ENCODE measurements around the gene FBXL16. TPM values are rescaled to one million over a fixed set of nuclear protein-coding genes. Genes with fewer than 3 reads are reported as not detected.

FBXL16 gene
- total and polyA plus RNA-seq, 2 of the 13 experiments (the other 11 are each of a cell fraction or from before 2014, with no cell fraction given): 0.22 to 2.0 TPM

GRCh38 chr16:740764-741505 is 35.3 kb upstream of the FBXL16 start, which contains the start of gene CIAO3 (continued):
- TF ChIP-seq BRF2 (CRISPR knock-in tag; IDR thresholded peaks at IDR 0.05) (no peak), ZFP37 (CRISPR knock-in tag; IDR thresholded peaks at IDR 0.05; ENCODE audit: borderline replicate concordance) (no peak), EHMT2 (IDR thresholded peaks at IDR 0.05; ENCODE audit: borderline replicate concordance, low read depth, low read length) (no peak), FOXJ3 (CRISPR knock-in tag; IDR thresholded peaks at IDR 0.05; ENCODE audit: borderline replicate concordance) (no peak), TBX3 (IDR thresholded peaks at IDR 0.05; ENCODE audit: borderline replicate concordance) (peak; percentile 32; the same call in 1 of the 2 replicates), HMG20A (CRISPR knock-in tag; IDR thresholded peaks at IDR 0.05; ENCODE audit: borderline replicate concordance) (no peak), PAWR (CRISPR knock-in tag; IDR thresholded peaks at IDR 0.05; ENCODE audit: borderline replicate concordance) (no peak), BCL6 (CRISPR knock-in tag; IDR thresholded peaks at IDR 0.05) (no peak), ISL2 (CRISPR knock-in tag; IDR thresholded peaks at IDR 0.05) (0 out of 2 replicates have a peak, but pooled peaks have one; percentile 35), ZNF253 (CRISPR knock-in tag; IDR thresholded peaks at IDR 0.05; ENCODE audit: borderline replicate concordance) (no peak), AKAP8 (CRISPR knock-in tag; IDR thresholded peaks at IDR 0.05) (peak; percentile 90; the same call in 1 of the 2 replicates), E2F2 (CRISPR knock-in tag; IDR thresholded peaks at IDR 0.05; ENCODE audit: borderline replicate concordance) (no peak), ZNF33B (CRISPR knock-in tag; IDR thresholded peaks at IDR 0.05) (peak; percentile 44; the same call in 1 of the 2 replicates), SETDB1 (CRISPR knock-in tag; IDR thresholded peaks at IDR 0.05; ENCODE audit: borderline replicate concordance) (no peak), ARID2 (CRISPR knock-in tag; IDR thresholded peaks at IDR 0.05; ENCODE audit: borderline replicate concordance) (peak; percentile 52; the same call in 1 of the 2 replicates), ZBTB26 (CRISPR knock-in tag; IDR thresholded peaks at IDR 0.05; ENCODE audit: borderline replicate concordance) (no peak; the same call in none of the 2 replicates), ZSCAN25 (CRISPR knock-in tag; IDR thresholded peaks at IDR 0.05) (peak; percentile 81; the same call in 1 of the 2 replicates), ZNF136 (CRISPR knock-in tag; IDR thresholded peaks at IDR 0.05; ENCODE audit: low read depth) (no peak), ZHX1 (CRISPR knock-in tag; IDR thresholded peaks at IDR 0.05; ENCODE audit: low read depth) (peak; percentile 86; the same call in 1 of the 2 replicates)
- TF ChIP-seq, protein P1, sequence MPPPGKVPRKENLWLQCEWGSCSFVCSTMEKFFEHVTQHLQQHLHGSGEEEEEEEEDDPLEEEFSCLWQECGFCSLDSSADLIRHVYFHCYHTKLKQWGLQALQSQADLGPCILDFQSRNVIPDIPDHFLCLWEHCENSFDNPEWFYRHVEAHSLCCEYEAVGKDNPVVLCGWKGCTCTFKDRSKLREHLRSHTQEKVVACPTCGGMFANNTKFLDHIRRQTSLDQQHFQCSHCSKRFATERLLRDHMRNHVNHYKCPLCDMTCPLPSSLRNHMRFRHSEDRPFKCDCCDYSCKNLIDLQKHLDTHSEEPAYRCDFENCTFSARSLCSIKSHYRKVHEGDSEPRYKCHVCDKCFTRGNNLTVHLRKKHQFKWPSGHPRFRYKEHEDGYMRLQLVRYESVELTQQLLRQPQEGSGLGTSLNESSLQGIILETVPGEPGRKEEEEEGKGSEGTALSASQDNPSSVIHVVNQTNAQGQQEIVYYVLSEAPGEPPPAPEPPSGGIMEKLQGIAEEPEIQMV (CRISPR knock-in tag; IDR thresholded peaks at IDR 0.05; ENCODE audit: low read depth): no peak
